GM18868 (cell line): ENCODE measurements around the gene SMG1.
"Not testable (repeated sequence)": the region's sequence is repeated elsewhere in the genome, so short reads cannot be mapped to it uniquely, and the experiment has no call there.

Source experiments
- ATAC-seq: cut with Tn5 transposase; IDR thresholded peaks from one replicate; pipeline ENCODE4 v1.9.1; 2021; ENCODE audit warnings: mild to moderate bottlenecking, moderate library complexity; ENCODE audit not compliant: unreplicated experiment

SMG1 gene

DNA sequence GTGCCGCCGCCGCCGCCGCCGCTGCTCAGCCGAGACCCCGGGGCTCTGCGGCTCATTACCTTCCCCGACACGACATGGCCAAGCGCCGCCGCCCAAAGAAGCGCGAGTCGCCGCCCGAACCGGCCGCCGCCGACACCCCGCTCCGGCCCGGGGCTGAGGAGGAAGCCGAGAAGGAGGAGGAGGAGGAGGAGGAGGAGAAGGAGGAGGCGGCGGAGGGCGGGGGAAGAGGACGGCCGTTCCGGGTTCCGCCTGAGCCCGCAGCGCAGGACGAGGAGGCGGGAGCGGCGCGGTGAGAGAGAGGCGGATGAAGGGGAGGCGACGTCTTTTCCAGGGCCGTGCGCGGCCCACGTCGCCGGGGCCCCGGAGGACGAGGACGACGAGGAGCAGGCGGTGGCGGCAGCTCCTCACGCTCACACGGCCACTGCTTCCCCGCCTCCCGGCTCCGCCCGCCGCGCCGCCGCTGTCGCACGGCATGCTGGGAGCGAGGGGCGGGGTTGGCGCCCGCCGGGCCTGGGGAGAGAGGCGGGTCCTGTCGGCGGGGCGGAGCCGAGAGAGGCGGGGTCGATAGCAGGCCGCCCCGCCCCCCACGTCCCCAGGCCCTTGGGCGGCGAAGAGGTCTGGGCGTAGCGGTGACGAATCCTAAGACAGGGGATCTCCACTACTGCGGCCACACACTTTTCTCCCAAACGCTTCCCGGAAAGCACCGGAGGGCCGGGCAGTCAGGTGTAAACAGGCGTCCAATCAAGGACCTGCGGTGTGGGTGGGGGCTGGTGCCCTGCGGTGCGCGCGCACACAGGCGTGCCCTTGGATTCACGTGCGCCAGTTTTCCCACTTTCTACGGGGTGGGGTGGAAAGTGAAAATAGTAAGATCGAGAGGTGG, at the start of gene SMG1:
Gene SMG1, minus strand, starts transcription at position 423 of the 880 bp plus-strand sequence. Its CDS starts 367 bp downstream, at position 56.
- ATAC-seq = peak; percentile 92

DNA sequence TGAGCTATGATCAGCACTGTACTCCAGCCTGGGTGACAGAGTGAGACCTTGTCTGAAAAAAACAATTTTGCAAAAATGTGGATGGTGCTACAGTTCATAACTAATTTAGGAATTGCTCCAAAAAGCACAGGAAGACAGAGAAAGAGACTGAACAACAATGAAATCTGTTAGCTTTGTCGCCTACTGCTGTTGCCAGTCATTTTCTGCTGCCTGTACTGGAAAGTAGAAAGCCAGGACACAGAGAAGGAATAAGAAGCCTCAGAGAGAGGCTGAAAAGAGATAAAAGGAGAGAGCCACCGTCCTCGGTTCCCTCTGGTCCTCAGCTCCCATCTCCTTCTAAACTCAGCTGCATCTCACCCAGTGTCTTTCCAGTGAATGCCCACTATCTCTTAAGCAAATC, 48.9 kb upstream of the SMG1 start:
- ATAC-seq = no peak

GRCh38 chr16:18969855-18970240, 43.6 kb upstream of the SMG1 start:
- no peak for ATAC-seq

DNA sequence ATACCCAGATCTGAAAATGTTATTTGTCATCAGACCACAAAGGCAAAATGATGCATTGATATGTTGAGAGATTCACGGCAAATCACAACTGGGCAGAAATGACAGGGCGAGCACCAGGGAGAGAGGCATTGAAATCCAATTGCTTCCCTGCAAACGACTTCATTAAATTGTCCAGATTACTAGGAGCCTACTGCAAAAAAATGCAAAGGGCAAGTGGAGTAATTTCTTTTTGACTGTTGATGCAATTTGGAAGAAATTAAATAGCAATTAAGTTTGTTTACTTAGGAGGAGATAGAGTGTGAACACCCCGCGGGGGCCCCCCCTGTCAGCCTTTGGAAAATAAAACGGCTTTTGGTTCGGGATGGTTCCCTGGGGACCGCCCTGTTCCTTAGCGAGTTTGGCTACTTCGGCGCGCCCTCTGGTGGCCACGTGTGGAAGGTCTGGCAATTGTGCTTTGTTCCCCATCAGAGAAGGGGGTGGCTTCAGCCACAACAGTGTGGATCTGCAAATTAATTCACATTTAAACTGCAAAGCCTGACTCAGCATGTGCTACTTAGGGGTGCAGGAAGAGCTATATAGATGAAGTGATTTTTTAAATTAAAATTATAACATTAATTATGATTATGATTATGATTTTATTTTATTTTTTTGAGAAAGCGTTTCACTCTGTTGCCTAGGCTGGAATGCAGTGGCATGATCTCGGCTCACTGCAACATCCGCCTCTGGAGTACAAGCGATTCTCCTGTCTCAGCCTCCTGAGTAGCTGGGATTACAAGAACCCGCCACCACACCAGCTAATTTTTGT, 43.0 kb upstream of the SMG1 start:
- no peak for ATAC-seq

DNA sequence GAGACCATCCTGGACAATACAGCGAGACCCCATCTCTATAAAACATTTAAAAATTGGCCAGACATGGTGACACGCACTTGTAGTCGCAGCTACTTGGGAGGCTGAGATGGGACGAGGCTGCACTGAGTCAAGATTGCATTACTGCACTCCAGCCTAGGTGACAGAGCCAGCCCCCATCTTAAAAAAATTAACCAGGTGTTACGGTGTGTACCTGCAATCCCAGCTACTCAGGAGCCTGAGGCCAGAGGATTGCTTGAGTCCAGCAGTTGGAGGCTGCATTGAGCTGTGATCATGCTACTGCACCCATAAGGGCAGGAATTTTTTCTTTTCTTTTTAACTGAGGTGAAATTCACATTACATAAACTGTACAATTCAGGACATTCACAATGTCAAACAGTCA, 40.6 kb upstream of the SMG1 start:
- ATAC-seq = no peak

- no peak for ATAC-seq
Measured at GRCh38 chr16:18965555-18965954, 39.3 kb upstream of the SMG1 start.

DNA sequence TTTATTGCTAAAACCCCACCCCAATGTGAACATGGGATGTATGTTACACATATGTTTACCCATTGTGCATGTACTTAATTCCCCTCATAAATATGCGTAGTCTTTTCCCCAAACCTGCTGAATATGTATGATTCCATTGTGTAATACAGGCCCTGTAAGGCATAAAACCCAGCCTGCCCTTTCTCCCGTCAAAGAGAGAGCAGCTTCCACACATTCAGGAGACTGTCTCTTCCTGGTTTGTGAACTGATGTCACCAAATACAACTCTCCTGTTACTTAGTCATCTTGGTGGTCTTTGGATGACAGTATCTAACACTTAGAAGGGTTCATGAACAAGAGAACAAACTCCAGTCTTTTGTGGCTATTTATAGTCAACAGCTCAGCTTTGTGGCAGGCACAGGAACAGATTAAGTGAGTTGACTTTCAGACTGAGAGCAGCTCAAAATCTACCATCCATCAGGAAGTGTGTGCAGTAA, 32.9 kb upstream of the SMG1 start:
- ATAC-seq = no peak

DNA sequence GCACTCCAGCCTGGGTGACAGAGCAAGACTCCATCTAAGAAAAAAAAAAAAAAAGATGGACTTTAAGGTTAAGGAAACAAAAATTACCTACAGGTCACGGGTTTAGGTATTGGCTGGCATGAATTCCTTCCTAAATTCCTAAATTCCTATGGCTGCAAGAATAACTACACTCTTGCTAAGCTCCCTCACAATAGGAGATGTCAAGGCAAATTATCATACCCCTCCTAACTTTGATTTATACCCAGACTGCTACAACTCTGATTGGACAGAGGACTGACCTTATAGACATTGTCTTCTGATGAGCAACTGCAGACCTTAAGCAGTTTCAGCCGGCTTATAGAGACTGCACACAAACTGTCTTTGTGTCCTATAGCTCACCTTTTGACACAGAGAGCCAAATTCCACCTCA, 32.4 kb upstream of the SMG1 start:
- ATAC-seq = no peak

DNA sequence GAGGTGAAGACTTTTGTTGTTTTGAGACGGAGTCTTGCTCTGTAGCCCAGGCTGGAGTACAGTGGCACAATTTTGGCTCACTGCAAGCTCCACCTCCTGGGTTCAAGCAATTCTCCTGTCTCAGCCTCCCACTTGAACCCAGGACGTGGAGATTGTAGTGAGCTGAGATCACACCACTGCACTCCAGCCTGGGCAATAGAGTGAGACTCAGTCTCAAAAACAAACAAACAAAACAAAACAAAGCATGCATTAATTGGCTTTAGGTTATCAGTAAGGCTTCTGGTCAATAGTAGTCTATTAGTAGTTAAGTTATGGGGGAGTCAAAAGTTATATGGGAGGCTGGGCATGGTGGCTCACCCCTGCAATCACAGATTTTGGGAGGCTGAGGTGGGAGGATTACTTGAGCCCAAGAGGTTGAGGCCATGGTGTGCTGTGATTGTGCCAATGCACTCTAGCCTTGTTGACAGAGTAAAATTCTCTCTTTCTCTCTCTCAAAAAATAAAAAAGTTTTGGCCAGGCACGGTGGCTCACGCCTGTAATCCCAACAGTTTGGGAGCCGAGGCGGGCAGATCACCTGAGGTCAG, 30.5 kb upstream of the SMG1 start:
- ATAC-seq = not testable (repeated sequence)

GRCh38 chr16:18955874-18956580, 29.8 kb upstream of the SMG1 start:
- not testable (repeated sequence) for ATAC-seq

DNA sequence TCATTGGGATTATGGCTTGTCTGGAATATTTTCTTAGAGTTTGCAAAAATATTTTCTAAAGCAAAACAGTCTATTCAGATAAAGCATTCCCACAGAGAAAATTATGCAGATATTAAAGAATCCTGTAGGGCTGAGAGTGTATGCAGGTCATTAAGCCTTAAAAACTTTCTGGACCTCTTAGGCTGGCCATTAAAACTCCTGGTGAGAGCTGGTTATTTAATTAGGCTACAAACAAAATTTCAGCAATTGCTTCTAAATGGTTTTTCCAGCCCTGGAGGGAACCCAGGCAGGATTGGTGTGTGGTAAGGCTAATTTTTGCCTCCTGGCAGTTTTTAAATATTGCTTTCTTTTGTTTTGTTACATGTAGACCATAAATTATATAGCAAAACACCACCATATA, 27.3 kb upstream of the SMG1 start:
- ATAC-seq = no peak

- no peak for ATAC-seq
Measured at GRCh38 chr16:18950469-18951185, 24.4 kb upstream of the SMG1 start.

GRCh38 chr16:18948372-18949020, 22.3 kb upstream of the SMG1 start:
- ATAC-seq = no peak

DNA sequence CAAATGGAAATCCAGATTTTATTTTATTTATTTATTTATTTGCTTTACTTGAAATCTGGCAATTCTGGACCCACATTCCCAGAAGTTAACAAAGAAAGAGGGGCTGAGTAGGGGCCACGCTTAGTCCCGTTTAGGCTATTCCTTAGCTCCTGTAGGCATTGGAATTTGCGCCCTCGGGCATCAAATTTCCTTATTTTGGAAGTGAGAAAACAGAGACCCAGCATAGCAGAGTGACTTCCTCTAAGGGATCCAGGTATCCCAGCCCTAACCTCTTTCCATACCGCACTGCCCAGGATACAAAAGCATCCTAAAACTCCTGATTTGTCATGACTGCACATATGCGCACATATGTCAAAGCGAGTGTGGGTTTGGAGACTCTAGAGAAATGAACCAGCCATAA, 19.0 kb upstream of the SMG1 start:
- ATAC-seq = no peak

DNA sequence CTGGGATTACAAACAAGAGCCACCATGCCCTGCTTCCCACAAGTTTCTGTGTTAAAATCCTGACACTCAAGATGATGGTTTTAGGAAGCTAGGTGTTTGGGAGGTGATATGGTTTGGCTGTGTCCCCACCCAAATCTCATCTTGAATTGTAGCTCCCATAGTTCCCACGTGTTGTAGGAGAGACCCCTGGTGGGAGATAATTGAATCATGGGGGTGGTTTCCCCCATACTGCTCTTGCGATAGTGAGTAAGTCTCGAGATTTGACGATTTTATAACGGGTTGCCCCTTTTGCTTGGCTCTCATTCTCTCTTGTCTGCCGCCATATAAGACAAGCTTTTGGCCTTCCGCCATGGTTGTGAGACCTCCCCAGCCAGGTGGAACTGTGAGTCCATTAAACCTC, 17.2 kb upstream of the SMG1 start:
- no peak for ATAC-seq

- ATAC-seq = no peak
Measured at GRCh38 chr16:18942061-18942460, 15.9 kb upstream of the SMG1 start.

DNA sequence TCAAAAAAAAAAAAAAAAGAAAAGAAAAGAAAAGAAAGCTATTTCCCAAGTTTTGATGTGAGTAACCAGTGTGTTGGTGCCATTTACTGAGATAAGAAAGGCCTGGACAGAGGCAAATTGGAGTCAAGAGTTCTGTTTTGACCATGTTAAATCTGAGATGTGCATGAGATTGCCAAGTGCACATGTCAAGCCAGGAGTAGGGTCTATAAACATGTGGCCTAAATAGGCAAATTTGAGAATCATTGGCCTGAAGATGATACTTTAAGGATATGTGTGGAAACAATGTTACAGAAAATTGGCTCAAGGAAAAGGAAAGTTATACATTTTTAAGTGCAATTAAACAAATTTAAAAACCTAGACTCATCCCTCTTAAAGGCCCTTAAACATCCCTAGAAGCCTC, 15.3 kb upstream of the SMG1 start:
- ATAC-seq = no peak

DNA sequence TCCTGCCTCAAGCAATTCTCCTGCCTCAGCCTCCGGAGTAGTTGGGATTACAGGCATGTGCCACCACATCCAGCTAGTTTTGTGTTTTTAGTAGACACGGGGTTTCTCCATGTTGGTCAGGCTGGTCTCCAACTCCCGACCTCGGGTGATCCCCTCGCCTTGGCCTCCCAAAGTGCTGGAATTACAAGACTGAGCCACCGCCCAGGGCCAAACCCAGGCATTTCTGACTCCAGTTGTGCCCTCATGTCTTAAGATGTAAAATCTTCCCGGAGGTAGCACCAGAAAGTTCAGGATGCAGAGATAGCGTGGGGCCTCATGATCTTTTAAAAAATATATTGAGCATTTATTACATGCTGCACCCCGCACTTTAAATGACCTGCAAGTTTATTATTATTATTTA, 12.8 kb upstream of the SMG1 start:
- ATAC-seq = no peak

DNA sequence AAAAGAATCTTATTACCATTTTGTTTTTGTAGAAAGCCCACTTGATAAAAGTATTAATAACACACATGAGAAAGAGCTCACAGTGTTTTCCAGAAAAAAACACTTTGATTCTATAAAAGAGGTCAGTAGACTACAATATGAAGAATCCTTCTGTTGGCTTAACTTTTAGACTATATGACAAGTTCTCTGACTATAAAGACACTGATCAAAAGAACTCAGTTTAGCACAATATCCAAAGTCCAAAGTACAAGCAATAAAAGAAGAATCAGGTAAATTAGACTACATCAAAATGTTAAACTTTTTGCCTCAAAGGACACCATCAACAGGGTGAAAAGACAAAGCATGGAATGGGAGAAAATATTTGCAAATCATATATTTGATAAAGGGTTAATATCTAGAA, 11.2 kb upstream of the SMG1 start:
- no peak for ATAC-seq
